HepG2 (cell line): ENCODE measurements around the gene SLC13A5. TPM values are rescaled to one million over a fixed set of nuclear protein-coding genes. Genes with fewer than 3 reads are reported as not detected.
A peak's percentile ranks its signal among the peaks of the same experiment; 100 is the strongest.

Experiments used
- AGO1 ChIP-seq: fragments of 200-400 bp; formaldehyde crosslinking; IDR thresholded peaks from 2 replicates; pipeline ENCODE4 v1.6.1; 2017; ENCODE audit warnings: mild to moderate bottlenecking, low read depth, low read length, moderate library complexity; ENCODE audit not compliant: poor library complexity, severe bottlenecking
- ARID4A ChIP-seq: sonication (generic); formaldehyde crosslinking; IDR thresholded peaks from 2 replicates; pipeline ENCODE4 v1.5.0; 2020; ENCODE audit warnings: mild to moderate bottlenecking, missing genetic modification reagents, borderline replicate concordance
- FOXC1 ChIP-seq: sonication (generic); formaldehyde crosslinking; IDR thresholded peaks from 2 replicates; pipeline ENCODE4 v1.8.0; 2022; ENCODE audit warnings: mild to moderate bottlenecking, missing genetic modification reagents, borderline replicate concordance
- HMGA1 ChIP-seq: sonication (generic); formaldehyde crosslinking; conservative IDR thresholded peaks from 2 replicates; pipeline ENCODE4 v1.4.0; 2020; ENCODE audit warnings: missing genetic modification reagents
- JARID2 ChIP-seq: sonication (generic); formaldehyde crosslinking; IDR thresholded peaks from 2 replicates; pipeline ENCODE4 v1.8.1; 2023; ENCODE audit warnings: missing genetic modification reagents, inconsistent platforms; ENCODE audit not compliant: insufficient replicate concordance
- MAFF ChIP-seq: IDR thresholded peaks from 2 replicates; pipeline ENCODE4 v1.6.1; 2011; ENCODE audit warnings: low read depth, low read length, improper control_type of control experiment
- MATR3 ChIP-seq: sonication (generic); formaldehyde crosslinking; IDR thresholded peaks from 2 replicates; pipeline ENCODE4 v1.4.0; 2020; ENCODE audit warnings: missing genetic modification reagents
- MLXIP ChIP-seq: sonication (generic); formaldehyde crosslinking; IDR thresholded peaks from 2 replicates; pipeline ENCODE4 v1.9.0; 2021; ENCODE audit warnings: missing genetic modification reagents, borderline replicate concordance
- MTF1 ChIP-seq: sonication (generic); formaldehyde crosslinking; IDR thresholded peaks from 2 replicates; pipeline ENCODE4 v1.5.0; 2020; ENCODE audit warnings: missing genetic modification reagents
- MYC ChIP-seq: sonication (generic); formaldehyde crosslinking; IDR thresholded peaks from 2 replicates; pipeline ENCODE4 v1.9.0; 2021; ENCODE audit warnings: missing genetic modification reagents, borderline replicate concordance
- NR2F2 ChIP-seq: IDR thresholded peaks from 2 replicates; pipeline ENCODE4 v1.6.1; 2012; ENCODE audit warnings: low read depth, inconsistent platforms, borderline replicate concordance
- NRL ChIP-seq: sonication (generic); formaldehyde crosslinking; IDR thresholded peaks from 2 replicates; pipeline ENCODE4 v1.5.0; 2020; ENCODE audit warnings: missing genetic modification reagents, mild to moderate bottlenecking, moderate library complexity, borderline replicate concordance
- PHB2 ChIP-seq: fragments of 450-650 bp; IDR thresholded peaks from 2 replicates; pipeline ENCODE4 v1.6.1; 2018; ENCODE audit not compliant: partially characterized antibody
- POLR2A ChIP-seq, 2 experiments: IDR thresholded peaks; 2 replicates each; pipeline ENCODE4 v1.6.1; 2011; ENCODE audit warnings: low read depth in 2 of 2, low read length in 2 of 2, mild to moderate bottlenecking in 1 of 2, moderate library complexity in 1 of 2; ENCODE audit not compliant: insufficient read depth in 1 of 2
- RXRA ChIP-seq: sonication (generic); formaldehyde crosslinking; IDR thresholded peaks from 2 replicates; pipeline ENCODE4 v1.5.1; 2020; ENCODE audit warnings: missing genetic modification reagents
- SALL1 ChIP-seq: sonication (generic); formaldehyde crosslinking; IDR thresholded peaks from 2 replicates; pipeline ENCODE4 v1.8.0; 2022; ENCODE audit warnings: mild to moderate bottlenecking, missing genetic modification reagents
- SAP130 ChIP-seq: IDR thresholded peaks from 2 replicates; pipeline ENCODE4 v1.6.1; 2016; ENCODE audit warnings: low read depth
- U2AF2 ChIP-seq: fragments of 200-400 bp; formaldehyde crosslinking; IDR thresholded peaks from 2 replicates; pipeline ENCODE4 v1.6.1; 2017; ENCODE audit warnings: low read depth, mild to moderate bottlenecking, low read length
- ZBTB14 ChIP-seq: sonication (generic); formaldehyde crosslinking; IDR thresholded peaks from 2 replicates; pipeline ENCODE4 v1.4.0; 2020; ENCODE audit warnings: missing genetic modification reagents
- ZNF138 ChIP-seq: sonication (generic); formaldehyde crosslinking; IDR thresholded peaks from 2 replicates; pipeline ENCODE4 v1.5.0; 2020; ENCODE audit warnings: mild to moderate bottlenecking, low read depth, missing genetic modification reagents
- ZNF430 ChIP-seq: sonication (generic); formaldehyde crosslinking; IDR thresholded peaks from 2 replicates; pipeline ENCODE4 v1.9.0; 2021; ENCODE audit warnings: mild to moderate bottlenecking, missing genetic modification reagents
- ZNF607 ChIP-seq: sonication (generic); formaldehyde crosslinking; IDR thresholded peaks from 2 replicates; pipeline ENCODE4 v1.5.1; 2020; ENCODE audit warnings: missing genetic modification reagents, mild to moderate bottlenecking, borderline replicate concordance
- ZNF709 ChIP-seq: sonication (generic); formaldehyde crosslinking; IDR thresholded peaks from 2 replicates; pipeline ENCODE4 v1.5.0; 2020; ENCODE audit warnings: mild to moderate bottlenecking, missing genetic modification reagents
- ZSCAN31 ChIP-seq: sonication (generic); formaldehyde crosslinking; IDR thresholded peaks from 2 replicates; pipeline ENCODE4 v1.5.0; 2020; ENCODE audit warnings: low read depth, mild to moderate bottlenecking, missing genetic modification reagents
- polyA plus RNA-seq, 8 experiments: library from polyadenylated mRNA; depleted of rRNA in 3 of 8; stranded (reverse) in 7 of 8; unstranded in 1 of 8; fragments of >200 nt; fragmentation: Illumina TruSeq in 4 of 8; extraction: Trizol in 4 of 8; gene quantifications; 2 replicates each; pipeline versions ENCODE4 v1.2.1 to v1.2.3, GENCODE V29; 2011 to 2016; ENCODE audit warnings: low read depth in 4 of 8, missing spikeins in 1 of 8, mixed read lengths in 1 of 8; ENCODE audit not compliant: insufficient read depth in 1 of 8
- total RNA-seq, 5 experiments: library from RNA; depleted of rRNA; stranded (reverse); fragments of >200 nt; fragmentation: Illumina TruSeq; extraction: Trizol; gene quantifications; 2 replicates each; pipeline ENCODE4 v1.2.3, GENCODE V29; 2016; ENCODE audit warnings: low read depth in 1 of 5

Gene SLC13A5
- total and polyA plus RNA-seq, 2 of the 13 experiments (the other 11 are each of a cell fraction or from before 2014, with no cell fraction given) = 42.8 to 310 TPM

GRCh38 chr17:6708357-6708961 lies 4.7 kb downstream of the SLC13A5 start (continued):
- TF ChIP-seq ZBTB14 (CRISPR knock-in tag) = no peak
- peak; percentile 71 for TF ChIP-seq SALL1 (CRISPR knock-in tag)
- no peak for TF ChIP-seq MYC (CRISPR knock-in tag)
- TF ChIP-seq MTF1 = no peak
- TF ChIP-seq MATR3 (CRISPR knock-in tag) = no peak
- no peak for TF ChIP-seq MAFF
- no peak for TF ChIP-seq HMGA1 (CRISPR knock-in tag)
- TF ChIP-seq ZNF607 (CRISPR knock-in tag) = no peak
- TF ChIP-seq ZSCAN31 = no peak
- peak; percentile 35 for TF ChIP-seq SAP130 (CRISPR knock-in tag)
- no peak for TF ChIP-seq PHB2
- no peak for TF ChIP-seq JARID2 (CRISPR knock-in tag)
- TF ChIP-seq ZNF430 = 0 out of 2 replicates have a peak, but pooled peaks have one; percentile 33
- TF ChIP-seq RXRA = no peak; the same call in 1 of the 2 replicates
- TF ChIP-seq FOXC1 (CRISPR knock-in tag) = 0 out of 2 replicates have a peak, but pooled peaks have one; percentile 36
- TF ChIP-seq NR2F2 = no peak
- TF ChIP-seq ARID4A (CRISPR knock-in tag) = 0 out of 2 replicates have a peak, but pooled peaks have one; percentile 34
- TF ChIP-seq NRL (CRISPR knock-in tag) = no peak
- no peak for TF ChIP-seq MLXIP
- no peak for TF ChIP-seq ZNF138 (CRISPR knock-in tag)
- no peak for TF ChIP-seq U2AF2
- no peak for TF ChIP-seq ZNF709 (CRISPR knock-in tag)
- TF ChIP-seq AGO1 = no peak
- TF ChIP-seq POLR2A (IDR thresholded peaks at IDR 0.05; ENCODE audit: insufficient read depth in 1 of 2, low read depth in 2 of 2, low read length in 2 of 2) = peak in 1 of 2 experiments; percentile 61; a peak in 2 of 4 replicates
